ENCODE data around the gene STK11IP.

Gene STK11IP

DNA sequence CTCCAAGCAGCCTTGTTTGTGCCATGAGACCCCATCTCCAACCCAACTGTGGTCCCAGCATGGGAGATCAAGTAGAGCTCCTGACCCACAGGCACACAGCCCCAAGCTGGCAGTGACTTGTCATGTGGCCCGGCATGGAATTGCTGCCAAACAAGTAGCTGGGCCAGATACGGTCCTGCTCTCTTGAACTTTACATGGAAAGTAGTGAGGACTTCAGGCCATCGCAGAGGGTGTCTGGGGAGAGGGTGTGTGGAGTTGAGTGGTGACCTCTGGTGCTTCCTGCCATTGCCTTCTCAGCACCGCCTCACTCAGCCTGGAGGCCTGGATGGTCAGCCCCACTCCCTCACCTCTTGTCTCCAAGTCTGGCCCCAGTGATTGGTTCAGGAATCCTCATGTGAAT is 18.9 kb downstream of the STK11IP start:
- no peak for DNase-seq (ENCODE audit: low read depth)

GRCh38 chr2:219618733-219619122 is 21.1 kb downstream of the STK11IP start:
- no peak for DNase-seq (ENCODE audit: low read depth)

DNA sequence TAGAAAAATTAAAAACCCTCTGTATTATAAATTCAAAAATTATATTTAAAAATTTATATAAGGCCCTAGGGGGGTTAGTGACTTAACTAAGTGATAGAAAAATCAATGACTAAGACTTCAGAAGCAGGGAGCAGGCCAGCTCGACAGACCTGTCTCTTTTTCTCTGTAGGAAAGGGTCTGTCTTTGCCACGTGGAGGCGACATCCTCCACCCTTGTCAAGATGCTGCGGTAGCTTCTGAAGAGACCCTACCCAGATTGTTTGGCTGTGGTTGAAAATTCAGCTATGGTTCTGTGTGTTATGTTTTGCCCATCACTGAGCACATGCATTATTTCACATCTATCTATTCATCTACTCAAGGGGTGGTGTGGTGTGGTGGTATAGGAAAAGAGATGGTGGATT is 21.6 kb downstream of the STK11IP start:
- DNase-seq (ENCODE audit: low read depth): no peak

DNA sequence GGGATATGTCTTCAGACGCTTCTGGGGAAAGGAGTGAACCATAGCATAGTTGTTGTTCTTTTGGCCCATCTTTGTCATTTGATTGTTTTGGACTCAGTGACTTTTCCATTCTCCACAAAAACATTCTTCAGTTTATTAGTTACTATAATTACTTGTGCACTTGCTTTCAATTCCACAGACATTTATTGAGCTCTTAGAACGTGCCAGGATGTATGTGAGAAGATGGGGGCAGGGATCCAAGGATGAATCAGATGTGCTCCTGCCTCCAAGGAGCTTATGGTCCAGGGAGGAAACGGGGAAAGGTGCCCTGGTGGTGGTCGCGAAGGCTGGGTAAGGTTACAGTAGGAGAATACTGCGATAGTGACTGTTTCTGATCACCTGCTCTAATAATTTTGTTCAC is 22.9 kb downstream of the STK11IP start:
- no peak for DNase-seq (ENCODE audit: low read depth)

DNA sequence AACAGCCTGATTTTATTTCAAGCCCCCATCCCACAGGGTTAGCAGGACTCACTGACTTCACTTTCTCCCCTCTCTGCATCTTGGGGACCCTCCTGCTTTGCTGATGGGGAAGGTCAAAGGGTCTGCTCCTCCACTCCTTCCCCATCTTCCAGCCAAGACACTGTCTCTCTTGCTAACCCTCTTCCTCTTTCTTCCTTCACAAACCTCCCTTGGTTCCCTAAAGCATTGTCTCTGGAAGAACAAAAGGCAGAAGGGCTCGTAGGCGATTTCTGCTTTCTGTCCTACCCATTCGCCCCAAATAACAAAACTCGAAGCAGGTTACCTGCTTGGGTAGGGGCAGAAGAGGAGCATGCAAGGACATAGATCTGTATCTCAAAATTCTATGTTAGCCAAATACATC is 24.3 kb downstream of the STK11IP start:
- no peak for DNase-seq (ENCODE audit: low read depth)

DNA sequence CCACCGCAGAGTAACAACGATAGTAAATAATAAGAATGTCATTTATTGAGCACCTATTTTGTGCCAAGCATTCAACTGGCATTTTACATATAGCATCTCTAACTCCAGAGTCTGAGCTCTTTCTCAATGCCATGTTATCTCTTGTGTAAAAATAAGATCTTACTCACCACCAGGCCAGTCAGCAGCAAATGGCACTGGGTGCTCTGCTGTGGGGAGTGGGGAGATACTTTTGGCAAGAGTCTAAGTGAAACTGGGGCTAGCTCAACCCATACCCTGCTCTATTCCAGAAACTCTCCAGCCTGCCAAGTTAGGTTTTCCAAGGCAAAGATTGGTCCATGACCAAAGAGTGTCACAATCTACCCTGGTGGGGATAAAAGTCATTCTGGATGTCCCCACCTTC is 24.8 kb downstream of the STK11IP start:
- no peak for DNase-seq (ENCODE audit: low read depth)

- no peak for DNase-seq (ENCODE audit: low read depth)
Observed at GRCh38 chr2:219624565-219624964, 26.9 kb downstream of the STK11IP start.

GRCh38 chr2:219625179-219625578 is 27.5 kb downstream of the STK11IP start:
- DNase-seq (ENCODE audit: low read depth): no peak

DNA sequence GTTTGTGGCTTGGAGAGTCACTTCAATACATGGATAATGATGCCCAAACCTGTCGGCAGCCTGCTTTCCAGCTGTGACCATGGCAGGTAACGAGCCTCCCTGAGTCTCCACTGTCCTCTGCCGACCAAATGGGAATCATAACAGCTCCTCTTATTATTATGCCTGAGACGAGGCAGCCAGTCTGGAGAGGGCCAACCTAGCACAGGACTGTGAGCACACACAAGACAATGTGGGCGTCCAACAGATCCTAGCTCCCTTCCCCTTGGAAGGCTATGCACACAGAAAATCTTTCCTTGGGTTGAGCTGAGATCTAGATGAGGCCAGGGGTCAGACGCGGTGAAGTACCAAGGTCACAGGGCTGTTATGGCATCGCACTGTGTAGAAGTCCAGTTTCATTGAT is 28.9 kb downstream of the STK11IP start:
- DNase-seq (ENCODE audit: low read depth): no peak

DNA sequence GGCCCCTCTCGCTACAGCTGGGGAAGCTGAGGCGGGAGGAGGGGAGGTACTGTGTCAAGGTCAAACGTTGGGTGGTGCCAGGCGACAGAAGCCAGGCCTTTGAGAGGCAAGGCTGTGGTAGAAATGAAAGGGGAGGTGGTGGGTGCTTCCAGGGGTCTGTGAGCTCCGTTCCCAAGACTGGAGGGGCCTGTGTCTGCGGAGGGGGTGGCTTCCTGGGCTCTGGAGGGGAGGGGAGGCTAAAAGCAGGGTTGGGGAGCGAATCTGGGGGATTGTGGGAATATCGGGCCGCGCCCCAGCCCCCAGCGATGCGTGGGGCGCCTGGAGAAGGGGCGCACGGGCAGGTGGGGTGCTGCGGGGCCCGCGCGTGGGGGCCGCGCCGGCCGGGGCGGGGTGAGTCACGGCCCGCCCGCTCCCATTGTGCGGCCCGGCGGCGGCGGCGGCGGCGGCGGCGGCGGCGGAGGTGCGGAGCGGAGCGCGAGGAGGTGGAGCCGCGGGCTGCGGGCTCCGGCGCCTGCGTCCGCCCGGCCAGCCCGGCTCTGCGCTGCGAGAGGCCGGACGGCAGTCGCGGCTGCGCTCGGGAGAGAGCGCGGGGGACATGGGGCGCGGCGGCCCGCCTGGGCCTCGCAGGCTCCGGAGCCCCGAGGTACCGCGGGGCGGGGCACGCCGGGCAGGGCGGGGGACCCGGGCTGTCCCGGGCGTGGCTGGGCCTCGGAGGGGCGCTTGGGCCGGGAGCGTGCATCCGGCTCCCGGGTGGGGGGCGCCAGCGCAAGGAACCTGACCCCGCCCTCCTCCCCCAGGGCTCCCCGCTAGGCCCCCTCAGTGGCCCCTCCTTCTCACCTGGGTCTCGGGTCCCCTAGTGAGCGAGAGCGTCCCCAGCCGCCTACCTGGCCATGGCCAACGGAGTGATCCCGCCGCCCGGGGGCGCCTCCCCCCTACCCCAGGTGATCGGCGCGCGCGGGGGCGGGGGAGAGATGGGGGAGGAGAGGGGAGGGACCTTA is 29.7 kb downstream of the STK11IP start, which contains the start of gene SLC4A3:
SLC4A3 (plus strand) TSS at position 528 of the 998 bp plus-strand sequence; CDS start at position 891, 363 bp downstream.
- no peak for DNase-seq (ENCODE audit: low read depth)

DNA sequence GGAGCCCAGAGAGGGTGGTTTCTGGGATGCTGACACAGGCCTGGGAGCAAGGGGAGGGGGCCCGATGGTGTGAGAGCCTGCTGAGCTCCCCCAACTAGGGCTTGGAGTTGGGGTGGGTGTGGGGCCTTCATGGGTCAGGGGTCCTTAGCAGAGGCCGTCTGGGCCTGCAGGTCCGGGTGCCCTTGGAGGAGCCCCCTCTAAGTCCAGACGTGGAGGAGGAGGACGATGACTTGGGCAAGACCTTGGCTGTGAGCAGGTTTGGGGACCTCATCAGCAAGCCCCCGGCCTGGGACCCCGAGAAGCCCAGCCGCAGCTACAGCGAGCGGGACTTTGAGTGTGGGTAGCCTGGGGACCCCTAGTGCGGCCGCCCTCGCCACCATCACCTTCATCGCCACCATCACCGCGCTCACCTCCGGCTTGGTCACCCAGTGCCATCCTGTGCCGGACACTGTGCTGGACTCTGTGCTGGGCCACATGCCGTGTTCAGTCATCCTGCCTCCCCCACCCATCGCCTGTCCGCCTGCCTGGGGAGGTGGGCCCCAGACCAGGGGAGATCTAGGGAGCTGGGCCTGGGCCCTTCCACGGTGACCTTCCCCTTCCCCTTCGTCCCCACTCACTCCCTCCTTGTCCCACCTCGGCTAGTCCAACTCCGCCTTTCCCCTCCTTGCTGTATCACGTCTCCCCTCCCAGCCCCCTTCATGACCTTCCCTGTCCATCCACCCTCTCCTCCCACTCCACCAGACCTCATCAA is 30.8 kb downstream of the STK11IP start:
- no peak for DNase-seq (ENCODE audit: low read depth)

DNA sequence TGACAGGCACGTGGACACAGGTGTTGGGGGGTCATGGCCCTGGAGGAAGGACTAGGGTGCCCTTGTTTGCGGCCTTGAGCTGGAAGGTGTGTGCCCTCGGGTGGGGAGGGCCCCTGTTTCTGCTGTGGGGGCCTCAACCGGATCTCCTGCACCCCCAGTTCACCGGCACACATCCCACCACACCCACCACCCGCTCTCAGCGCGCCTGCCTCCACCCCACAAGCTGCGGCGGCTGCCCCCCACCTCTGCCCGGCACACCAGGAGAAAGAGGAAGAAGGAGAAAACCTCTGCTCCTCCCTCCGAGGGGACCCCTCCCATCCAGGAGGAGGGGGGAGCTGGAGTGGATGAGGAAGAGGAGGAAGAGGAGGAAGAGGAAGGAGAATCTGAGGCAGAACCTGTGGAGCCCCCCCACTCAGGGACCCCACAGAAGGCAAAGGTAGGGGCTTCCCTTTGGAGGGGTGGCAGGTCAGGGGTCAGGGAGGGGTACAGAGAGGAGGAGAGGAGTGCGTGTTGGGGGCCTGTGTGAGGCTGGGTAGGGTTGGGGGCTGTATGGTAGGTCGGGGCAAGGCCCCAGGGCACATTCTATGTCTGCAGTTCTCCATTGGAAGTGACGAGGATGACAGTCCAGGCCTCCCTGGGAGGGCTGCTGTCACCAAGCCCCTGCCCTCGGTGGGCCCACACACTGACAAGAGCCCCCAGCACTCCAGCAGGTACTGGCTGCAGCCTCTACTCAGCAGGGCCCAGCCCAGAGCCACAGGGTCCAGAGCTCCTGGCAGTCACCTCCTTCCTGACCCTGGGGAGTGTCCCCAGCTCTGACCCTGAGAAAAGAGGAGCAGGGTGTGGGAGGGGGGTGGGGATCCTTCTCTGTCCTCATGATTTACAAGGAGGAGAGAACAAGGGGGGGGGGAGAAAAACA is 31.6 kb downstream of the STK11IP start:
- DNase-seq (ENCODE audit: low read depth): no peak

DNA sequence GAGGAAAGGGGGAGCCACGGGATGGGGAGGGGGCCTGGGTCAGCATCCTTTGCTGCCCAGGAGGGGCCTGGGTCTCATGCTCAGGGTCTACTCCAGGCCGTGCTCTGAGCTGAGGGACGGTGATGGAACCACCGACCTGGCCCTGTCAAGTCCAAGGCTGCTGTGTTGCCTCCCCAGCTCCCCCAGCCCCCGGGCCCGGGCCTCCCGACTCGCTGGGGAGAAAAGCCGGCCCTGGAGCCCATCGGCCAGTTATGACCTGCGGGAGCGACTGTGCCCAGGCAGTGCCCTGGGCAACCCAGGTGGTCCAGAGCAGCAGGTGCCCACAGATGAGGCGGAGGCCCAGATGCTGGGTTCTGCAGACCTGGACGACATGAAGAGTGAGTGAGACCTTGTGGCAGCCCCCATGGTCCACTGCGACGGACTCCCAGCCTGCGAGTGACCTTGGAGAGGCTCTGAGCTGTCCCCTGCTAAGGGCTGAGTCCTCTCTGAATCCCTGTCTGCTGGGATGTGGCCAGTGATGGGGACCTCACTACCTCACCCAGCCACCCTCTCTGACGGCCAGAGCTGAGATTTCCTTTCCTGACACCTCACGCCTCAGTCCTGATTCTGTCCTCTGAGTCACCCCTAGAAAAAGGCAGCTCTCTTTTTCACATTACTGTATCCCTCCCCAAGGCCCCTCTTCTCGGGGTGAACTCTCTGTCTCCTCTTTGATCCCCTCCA is 32.5 kb downstream of the STK11IP start:
- DNase-seq (ENCODE audit: low read depth): no peak

DNA sequence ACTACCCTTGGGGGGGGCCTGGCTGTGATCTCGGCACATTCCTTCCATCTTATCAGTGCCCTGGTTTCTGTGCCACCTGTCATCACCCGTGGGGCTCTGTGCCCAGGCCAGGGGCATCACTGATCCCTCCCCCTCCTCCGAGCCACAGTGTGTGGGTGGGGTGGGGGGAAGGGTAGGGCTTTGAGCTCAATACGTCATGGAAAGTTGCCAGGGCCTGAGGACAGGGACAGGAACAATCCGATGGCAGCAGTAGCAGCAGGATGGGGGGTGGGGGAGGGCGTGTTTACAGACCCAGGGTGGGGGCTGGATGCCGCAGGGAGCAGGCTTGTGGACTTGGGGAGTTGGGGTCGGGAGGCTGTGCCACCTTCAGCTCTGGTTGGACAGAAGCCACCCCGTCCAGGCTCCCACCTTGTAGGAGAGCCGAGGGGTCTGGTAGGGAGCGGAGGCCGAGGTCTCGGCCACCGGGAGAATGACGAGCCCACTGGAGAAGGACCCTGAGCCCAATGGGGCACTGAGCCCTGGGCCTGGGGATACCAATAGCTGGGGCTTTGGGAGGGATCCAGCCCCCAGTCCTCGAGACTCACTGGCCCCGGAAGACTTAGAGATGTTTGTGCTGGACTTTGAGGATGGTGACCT is 33.2 kb downstream of the STK11IP start:
- DNase-seq (ENCODE audit: low read depth): no peak

DNA sequence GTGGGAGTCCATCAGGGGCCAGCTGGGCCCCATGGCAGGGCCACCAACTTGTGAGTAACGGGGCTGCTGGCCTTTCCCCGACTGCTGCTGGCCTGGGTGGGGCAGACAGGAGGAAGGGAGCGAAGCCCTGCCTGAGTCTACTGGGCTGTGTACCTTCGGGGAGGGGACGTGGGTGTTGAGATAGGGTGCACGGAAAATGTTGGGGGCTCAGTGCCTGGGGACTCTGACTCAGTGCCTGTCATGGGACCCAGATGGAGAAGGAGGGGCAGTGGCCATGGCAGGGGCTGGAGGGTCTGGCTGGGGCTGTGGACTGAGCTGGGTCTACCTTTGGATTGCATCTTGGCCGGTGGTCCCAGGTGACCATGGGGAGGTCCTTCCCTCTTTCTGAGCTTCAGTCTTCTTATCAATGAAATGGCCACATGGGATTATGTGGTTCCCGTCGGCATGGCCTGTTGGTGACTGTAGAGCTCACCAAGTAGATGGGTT is 33.8 kb downstream of the STK11IP start:
- no peak for DNase-seq (ENCODE audit: low read depth)

- DNase-seq (ENCODE audit: low read depth): no peak
Observed at GRCh38 chr2:219631904-219632759, 34.5 kb downstream of the STK11IP start.

GRCh38 chr2:219632760-219633105 is 35.1 kb downstream of the STK11IP start:
- DNase-seq (ENCODE audit: low read depth): no peak

DNA sequence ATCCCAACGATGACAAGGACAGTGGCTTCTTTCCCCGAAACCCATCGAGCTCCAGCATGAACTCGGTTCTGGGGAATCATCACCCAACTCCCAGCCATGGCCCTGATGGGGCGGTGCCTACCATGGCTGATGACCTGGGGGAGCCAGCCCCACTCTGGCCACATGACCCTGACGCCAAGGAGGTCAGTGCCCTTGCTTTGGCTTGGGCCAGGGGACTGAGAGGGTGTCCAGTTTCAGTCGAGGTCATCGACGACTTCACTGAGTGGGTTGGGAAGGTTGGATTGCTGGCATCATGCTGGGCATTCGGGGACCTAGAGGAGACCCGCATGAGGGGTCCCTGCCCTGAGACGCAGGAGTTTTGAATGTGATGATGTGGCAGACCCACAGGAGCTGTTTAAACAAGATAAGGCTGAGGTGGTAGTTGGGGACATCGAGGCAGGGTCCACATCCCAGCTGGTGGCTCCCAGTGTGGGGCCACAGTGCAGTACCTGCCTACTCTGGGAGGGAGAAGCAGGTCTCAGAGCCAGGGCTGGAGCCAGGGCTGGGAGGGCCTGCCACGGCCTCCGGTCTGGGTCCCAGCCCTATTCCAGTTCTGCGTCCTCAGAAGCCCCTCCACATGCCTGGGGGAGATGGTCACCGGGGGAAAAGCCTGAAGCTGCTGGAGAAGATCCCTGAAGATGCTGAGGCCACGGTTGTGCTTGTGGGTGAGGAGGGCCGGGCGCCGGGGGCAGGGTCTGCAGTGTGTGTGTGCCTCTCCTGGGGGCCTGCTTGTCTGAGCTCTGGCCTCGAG is 35.8 kb downstream of the STK11IP start:
- no peak for DNase-seq (ENCODE audit: low read depth)
